Measurements from ENCODE around the gene DDHD1. TPM values are rescaled to one million over a fixed set of nuclear protein-coding genes. Genes with fewer than 3 reads are reported as not detected.

The DDHD1 gene
- total RNA-seq, 2 donors from 2014 or later: 46.7 to 146 TPM

DNA sequence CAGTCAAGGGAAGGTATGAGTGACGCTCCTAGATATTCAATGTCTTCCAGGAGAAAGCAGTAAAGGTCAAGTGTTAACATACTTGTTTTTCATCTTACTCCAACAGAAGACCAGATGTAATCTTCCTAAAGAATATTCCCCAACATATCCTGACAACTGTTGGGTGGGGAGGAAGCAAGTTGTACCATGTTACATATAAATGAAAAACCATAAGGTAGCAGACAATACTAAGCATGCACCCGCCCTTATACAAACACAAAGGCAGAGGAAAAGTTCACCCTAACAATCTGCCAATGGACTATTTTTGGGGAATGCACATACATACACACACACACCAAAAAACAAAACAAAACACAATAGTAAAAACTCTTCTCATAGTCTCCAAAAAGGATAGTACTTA, 112.1 kb downstream of the DDHD1 start:
- Mint-ChIP-seq H3K4me3 (no peak overlapping the region), H3K27me3 (no peaks in the 10 kb centered on the region), H3K9me3 (no peaks in the 10 kb centered on the region), H3K4me1 (peaks cover 4% of the 10 kb centered on the region), H3K27ac (no peak overlapping the region), H3K36me3 (ENCODE audit: low read depth) (peaks cover 100% of the 10 kb centered on the region)
- no peak for ATAC-seq (replicated peaks)

DNA sequence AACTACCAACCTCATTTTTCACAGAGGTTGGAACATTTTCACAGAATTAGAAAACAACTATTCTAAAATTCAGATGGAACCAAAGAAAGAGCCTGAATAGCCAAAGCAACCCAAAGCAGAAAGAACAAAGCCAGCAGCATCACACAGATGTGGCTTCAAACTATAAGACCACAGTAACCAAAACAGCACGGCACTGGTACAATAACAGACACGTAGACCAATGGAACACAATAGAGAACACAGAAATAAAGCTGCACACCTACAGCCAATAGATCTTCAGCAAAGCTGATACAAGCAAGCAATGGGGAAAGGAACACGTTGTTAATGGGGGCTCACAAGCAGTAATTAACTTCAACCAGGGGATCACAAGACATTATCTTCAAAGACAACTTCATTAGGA, 114.5 kb downstream of the DDHD1 start:
- H3K4me3 Mint-ChIP-seq: no peak overlapping the region
- ATAC-seq (replicated peaks): no peak
- H3K4me1 Mint-ChIP-seq: peaks cover 4% of the 10 kb centered on the region

DNA sequence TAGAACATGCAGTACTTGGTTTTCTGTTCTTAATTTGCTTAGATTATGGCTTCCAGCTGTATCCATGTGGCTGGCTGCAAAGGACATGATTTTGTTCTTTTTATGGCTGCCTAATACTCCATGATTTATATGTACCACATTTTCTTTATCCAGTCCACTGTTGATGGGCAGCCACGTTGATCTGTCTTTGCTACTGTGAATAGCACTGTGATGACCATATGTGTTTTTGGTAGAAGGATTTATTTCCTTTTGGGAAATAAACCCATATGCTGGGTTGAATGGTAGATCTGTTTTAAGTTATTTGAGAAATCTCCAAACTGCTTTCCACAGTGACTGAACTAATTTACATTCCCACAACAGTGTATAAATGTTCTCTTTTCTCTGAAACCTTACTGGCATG, 116.1 kb downstream of the DDHD1 start:
- ATAC-seq (replicated peaks): no peak
- Mint-ChIP-seq H3K27me3 (no peaks in the 10 kb centered on the region), H3K27ac (no peak overlapping the region), H3K36me3 (ENCODE audit: low read depth) (peaks cover 96% of the 10 kb centered on the region), H3K4me1 (peaks cover 4% of the 10 kb centered on the region), H3K4me3 (no peak overlapping the region), H3K9me3 (no peaks in the 10 kb centered on the region)

More for the DNA sequence above, 114.5 kb downstream of the DDHD1 start:
- Mint-ChIP-seq H3K27me3 (no peaks in the 10 kb centered on the region), H3K27ac (no peak overlapping the region), H3K36me3 (ENCODE audit: low read depth) (peaks cover 99% of the 10 kb centered on the region), H3K9me3 (no peaks in the 10 kb centered on the region)

DNA sequence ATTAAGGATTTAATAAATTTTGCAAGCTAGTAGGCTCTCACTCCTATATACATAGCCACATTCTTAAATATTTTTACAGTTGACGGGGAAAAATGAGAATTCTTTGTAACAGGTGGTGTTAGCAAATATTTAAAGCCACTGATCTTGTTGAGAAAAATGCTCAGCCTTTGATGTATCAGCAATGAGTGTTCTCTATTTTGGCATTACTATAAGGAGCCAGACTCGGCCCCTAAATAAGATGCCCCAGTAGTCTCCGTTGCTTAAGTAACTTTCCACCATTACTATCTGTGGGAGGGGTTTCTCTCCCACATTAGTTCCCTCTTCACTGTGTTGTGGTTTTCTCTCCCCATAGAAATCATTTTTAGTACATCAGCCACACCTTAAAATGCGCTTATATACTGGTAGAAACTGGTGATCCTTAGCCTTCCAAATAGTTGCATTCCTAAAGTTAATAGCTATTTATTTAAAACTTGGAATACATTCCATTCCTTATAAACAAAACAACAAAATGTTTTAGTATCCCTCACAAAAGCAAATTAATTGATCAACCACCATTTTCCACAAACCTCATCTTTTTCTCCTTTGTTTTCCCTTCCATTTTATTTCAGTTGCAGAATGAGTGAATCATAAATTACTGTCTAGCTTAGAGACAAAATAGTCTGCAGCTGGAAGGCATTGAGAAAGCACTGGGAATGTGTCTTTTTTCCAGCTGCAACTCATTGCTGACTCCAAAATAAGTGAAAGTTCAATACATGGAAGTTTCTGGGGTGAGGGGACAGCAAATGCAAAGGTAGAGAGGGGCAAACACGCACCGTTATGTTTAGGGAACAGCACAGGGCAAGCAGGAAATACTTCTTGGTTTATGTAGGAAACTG, 117.5 kb downstream of the DDHD1 start:
- Mint-ChIP-seq H3K4me3 (no peak overlapping the region), H3K27ac (peak overlapping the region; percentile 10), H3K9me3 (no peaks in the 10 kb centered on the region), H3K27me3 (no peaks in the 10 kb centered on the region), H3K4me1 (peaks cover 4% of the 10 kb centered on the region), H3K36me3 (ENCODE audit: low read depth) (peaks cover 88% of the 10 kb centered on the region)
- ATAC-seq (replicated peaks): no peak

DNA sequence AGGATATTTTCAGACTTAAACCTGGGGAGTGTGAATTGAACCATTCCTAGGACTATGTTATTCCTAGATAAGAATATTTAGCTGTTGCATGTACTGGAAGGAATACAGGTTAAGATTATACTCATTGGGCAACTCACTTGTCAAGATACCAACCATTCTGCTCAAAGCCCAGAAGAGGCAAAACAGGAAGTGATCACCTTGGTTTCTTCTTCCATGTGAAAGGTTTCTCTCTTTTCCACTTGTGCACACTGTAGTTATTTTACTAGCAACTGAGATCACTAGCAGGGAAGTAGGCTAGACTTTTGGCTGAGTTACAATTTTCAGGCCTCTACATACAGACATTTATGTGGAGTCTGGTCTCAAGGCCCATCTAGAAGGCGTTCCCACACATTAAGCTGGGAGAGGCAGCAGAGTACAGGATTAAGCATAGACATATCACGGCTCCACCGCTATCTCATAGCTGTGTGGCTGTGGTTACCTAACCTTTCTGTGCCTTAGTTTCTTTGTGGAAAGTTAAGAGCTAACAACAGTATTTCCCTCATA, 118.4 kb downstream of the DDHD1 start:
- Mint-ChIP-seq H3K36me3 (ENCODE audit: low read depth) (peaks cover 85% of the 10 kb centered on the region), H3K27ac (peak overlapping the region; percentile 10), H3K4me1 (peaks cover 11% of the 10 kb centered on the region), H3K27me3 (no peaks in the 10 kb centered on the region), H3K9me3 (no peaks in the 10 kb centered on the region), H3K4me3 (no peak overlapping the region)
- ATAC-seq (replicated peaks): no peak

DNA sequence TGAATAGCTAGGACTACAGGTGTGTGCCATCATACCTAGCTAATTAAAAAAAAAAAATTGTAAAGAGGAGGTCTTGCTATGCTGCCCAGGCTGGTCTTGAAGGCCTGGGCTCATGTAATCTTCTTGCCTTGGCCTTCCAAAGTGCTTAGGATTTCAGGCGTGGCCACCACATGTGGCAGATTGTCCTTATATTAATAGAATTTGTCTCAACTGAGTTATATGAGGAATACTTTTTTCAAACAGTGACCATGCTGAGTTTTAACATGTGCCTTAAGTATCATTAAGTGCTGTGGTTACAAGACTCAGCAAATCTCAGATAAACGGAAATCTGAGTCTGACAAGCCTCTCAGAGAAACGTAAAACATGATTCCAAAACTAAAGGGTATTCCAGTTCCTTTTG, 119.1 kb downstream of the DDHD1 start:
- H3K9me3 Mint-ChIP-seq: no peaks in the 10 kb centered on the region
- no peaks in the 10 kb centered on the region for H3K27me3 Mint-ChIP-seq
- no peak overlapping the region for H3K4me3 Mint-ChIP-seq
- no peak for ATAC-seq (replicated peaks)
- no peak overlapping the region for H3K27ac Mint-ChIP-seq
- peaks cover 11% of the 10 kb centered on the region for H3K4me1 Mint-ChIP-seq
- H3K36me3 Mint-ChIP-seq (ENCODE audit: low read depth): peaks cover 78% of the 10 kb centered on the region

DNA sequence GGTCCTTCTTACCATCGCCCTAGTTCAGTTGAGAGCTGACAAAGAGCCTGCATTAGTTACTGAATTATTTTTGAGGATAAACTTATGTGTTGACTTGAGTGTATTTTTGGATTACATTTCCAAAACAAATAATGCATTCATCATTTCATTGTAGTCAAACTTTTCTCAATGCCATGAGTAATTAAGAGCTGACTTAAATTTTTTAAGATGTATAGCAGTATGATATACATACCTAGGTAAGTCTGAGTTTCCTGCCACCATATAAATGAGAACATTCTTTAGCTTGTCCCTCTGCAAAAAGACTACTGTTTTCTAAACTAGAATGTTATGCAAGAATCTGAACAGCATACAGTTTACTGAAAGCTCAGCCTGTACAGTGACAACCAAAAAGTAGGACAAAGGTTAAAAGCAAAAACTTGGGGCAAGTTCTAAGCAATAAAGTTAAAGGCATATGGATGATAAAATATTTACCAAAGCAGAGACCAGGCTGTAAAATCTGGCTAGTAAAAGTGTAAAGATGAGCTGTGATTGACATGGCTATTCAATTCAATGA, 120.2 kb downstream of the DDHD1 start:
- H3K4me1 Mint-ChIP-seq: peaks cover 12% of the 10 kb centered on the region
- H3K4me3 Mint-ChIP-seq: no peak overlapping the region
- no peaks in the 10 kb centered on the region for H3K9me3 Mint-ChIP-seq
- no peak overlapping the region for H3K27ac Mint-ChIP-seq
- peaks cover 67% of the 10 kb centered on the region for H3K36me3 Mint-ChIP-seq (ENCODE audit: low read depth)
- ATAC-seq (replicated peaks): no peak
- H3K27me3 Mint-ChIP-seq: no peaks in the 10 kb centered on the region

DNA sequence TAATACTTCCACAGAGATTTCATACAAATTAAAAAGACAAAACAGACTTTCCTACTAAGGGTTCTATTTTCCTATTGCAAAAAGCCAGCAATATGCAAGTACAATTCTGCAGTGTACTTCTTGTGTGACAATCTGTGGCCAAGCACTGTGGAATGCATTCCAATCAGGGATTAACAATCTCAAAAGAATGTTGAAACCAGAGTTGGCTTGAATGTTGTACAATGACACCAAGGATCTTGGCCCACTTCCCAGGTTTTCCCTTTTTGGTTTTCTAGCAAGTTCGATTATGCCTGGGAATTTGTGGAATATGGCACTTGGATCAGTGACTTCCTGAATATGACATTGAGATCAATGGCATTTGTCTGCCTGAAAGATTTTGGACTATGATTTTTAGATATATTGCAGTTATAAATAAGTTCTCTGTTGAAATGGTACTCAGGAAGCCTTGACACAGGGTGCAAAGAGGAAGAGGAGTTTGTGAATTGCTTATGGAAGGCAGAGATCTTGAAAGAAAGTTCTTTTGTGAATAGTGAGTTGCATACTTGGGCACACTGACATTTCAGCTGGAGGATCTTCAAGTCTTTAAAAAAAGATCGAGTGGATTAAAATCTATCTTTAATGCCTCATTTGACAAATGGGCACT, 120.8 kb downstream of the DDHD1 start:
- H3K4me3 Mint-ChIP-seq: no peak overlapping the region
- H3K27ac Mint-ChIP-seq: no peak overlapping the region
- no peak for ATAC-seq (replicated peaks)
- no peaks in the 10 kb centered on the region for H3K9me3 Mint-ChIP-seq
- H3K36me3 Mint-ChIP-seq (ENCODE audit: low read depth): peaks cover 60% of the 10 kb centered on the region
- no peaks in the 10 kb centered on the region for H3K27me3 Mint-ChIP-seq
- H3K4me1 Mint-ChIP-seq: peaks cover 17% of the 10 kb centered on the region

DNA sequence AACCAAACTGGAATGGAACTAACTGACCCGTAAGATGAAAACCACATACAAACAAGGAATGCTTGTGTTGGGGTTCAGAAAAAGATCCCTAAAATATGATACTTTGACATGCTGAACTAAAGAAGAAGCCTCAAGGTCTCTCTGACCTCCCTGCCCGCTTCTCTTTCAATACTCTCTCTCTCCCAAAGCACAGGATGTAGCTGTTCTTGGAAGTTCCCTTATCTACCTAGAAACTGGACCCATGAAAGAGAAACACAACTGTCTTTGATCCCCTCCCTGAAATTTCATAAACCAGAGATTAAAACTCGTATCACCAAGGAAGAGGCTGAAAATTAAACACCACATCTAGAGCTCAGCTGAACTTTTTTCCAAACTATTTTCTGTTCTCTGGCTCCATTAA, 125.6 kb downstream of the DDHD1 start:
- H3K27me3 Mint-ChIP-seq: no peaks in the 10 kb centered on the region

DNA sequence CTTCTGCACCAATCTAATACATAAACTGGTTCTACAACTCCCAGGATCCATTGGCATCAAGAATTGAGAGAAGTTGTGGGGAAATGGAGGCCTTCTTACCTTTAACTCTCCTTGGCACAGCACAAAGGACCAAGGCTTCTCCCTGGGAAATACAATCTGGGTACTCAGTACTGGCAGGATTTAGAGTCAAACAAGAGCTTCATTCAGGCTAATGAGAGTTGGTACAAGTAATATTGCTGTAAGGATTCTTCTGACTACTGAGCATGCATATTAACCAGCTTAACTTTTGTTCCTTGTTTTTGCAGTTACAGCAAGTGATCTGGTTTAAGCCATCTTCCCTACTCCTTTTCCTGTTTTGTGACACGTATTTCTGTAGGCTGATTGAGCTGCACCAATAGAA, 126.1 kb downstream of the DDHD1 start:
- no peak for ATAC-seq (replicated peaks)
- H3K27me3 Mint-ChIP-seq: no peaks in the 10 kb centered on the region
- H3K4me1 Mint-ChIP-seq: peaks cover 17% of the 10 kb centered on the region
- H3K9me3 Mint-ChIP-seq: no peaks in the 10 kb centered on the region
- H3K4me3 Mint-ChIP-seq: no peak overlapping the region
- H3K36me3 Mint-ChIP-seq (ENCODE audit: low read depth): peaks cover 12% of the 10 kb centered on the region
- H3K27ac Mint-ChIP-seq: no peak overlapping the region

More for the DNA sequence above, 125.6 kb downstream of the DDHD1 start:
- H3K27ac Mint-ChIP-seq: no peak overlapping the region
- H3K36me3 Mint-ChIP-seq (ENCODE audit: low read depth): peaks cover 17% of the 10 kb centered on the region
- peaks cover 17% of the 10 kb centered on the region for H3K4me1 Mint-ChIP-seq
- ATAC-seq (replicated peaks): no peak
- no peak overlapping the region for H3K4me3 Mint-ChIP-seq
- no peaks in the 10 kb centered on the region for H3K9me3 Mint-ChIP-seq

DNA sequence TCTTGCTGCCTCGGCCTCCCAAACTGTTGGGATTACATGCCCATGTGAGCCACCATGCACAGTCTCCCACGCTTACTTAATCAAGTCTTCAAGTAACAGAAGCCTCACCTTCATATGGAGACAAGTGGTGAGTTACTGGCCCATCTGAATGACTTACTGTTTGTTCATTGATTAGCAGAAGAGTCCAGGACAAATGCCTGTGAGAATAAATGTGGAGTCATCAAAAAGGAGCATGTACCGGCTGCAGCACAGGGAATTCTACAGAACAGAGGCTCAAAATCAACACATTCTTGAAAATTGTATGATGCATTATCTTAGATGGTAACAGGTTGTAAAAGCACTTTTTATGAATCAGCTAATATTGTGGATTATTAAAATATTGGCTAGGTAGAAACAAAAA, 129.8 kb downstream of the DDHD1 start:
- Mint-ChIP-seq H3K36me3 (ENCODE audit: low read depth) (no peaks in the 10 kb centered on the region), H3K27me3 (no peaks in the 10 kb centered on the region), H3K4me1 (peaks cover 6% of the 10 kb centered on the region), H3K27ac (no peak overlapping the region), H3K4me3 (no peak overlapping the region), H3K9me3 (no peaks in the 10 kb centered on the region)
- no peak for ATAC-seq (replicated peaks)

DNA sequence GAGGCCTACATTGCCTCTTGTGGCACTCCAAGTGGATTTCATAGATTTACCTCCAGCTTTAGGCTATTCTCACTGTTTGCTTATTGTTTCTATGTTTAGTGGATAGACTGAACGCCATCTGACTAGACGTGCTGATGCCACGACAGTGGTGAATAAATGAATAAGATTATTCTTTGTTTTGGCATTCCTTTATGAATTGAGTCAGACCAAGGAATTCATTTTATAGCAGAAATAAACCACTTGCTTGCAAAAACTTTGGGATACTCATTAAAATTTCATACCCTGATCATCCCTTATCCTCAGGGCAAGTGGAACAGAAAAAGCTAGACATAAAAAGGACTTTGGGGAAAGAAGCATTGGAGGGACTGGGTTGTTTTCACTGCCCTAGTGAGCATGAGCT, 130.5 kb downstream of the DDHD1 start:
- Mint-ChIP-seq H3K4me3 (no peak overlapping the region), H3K36me3 (ENCODE audit: low read depth) (no peaks in the 10 kb centered on the region), H3K4me1 (peaks cover 2% of the 10 kb centered on the region), H3K27me3 (no peaks in the 10 kb centered on the region), H3K27ac (no peak overlapping the region), H3K9me3 (no peaks in the 10 kb centered on the region)
- ATAC-seq (replicated peaks): no peak

DNA sequence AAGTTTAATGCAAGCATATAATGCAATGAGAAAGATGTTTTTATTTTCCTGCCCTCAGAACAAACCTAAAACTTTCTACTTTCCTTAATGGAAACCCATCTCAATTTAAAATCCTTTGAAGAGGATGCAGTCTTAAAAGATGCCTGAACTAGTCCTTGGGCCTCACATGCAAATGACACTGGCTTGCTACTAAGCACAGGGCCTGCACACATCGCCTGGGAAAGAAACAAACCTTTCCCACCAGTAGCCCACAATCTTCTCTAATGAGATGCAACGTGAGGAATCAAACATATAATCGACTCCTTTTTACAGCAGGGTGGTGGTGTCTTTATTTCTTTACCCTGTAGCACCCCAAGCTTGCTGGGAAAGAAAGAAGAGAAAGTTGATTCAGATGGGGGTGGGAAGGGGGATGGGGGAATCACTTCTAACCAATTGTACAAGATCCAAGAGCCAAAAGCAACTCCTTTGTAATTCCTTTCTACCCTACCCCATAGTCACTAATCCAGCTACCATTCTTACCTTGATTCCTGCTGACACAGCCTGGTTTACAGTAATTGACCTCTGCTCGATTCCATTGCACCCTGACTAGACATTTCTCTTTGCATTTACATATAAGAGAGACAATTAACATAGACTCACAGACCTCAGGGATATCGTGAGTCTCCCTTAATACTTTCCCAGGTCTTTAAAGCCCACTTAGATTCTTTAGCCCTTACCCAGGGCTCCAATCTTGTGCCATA, 132.8 kb downstream of the DDHD1 start:
- H3K9me3 Mint-ChIP-seq: no peaks in the 10 kb centered on the region
- ATAC-seq (replicated peaks): no peak
- no peak overlapping the region for H3K4me3 Mint-ChIP-seq
- no peaks in the 10 kb centered on the region for H3K36me3 Mint-ChIP-seq (ENCODE audit: low read depth)
- H3K27me3 Mint-ChIP-seq: no peaks in the 10 kb centered on the region
- no peaks in the 10 kb centered on the region for H3K4me1 Mint-ChIP-seq
- no peak overlapping the region for H3K27ac Mint-ChIP-seq

DNA sequence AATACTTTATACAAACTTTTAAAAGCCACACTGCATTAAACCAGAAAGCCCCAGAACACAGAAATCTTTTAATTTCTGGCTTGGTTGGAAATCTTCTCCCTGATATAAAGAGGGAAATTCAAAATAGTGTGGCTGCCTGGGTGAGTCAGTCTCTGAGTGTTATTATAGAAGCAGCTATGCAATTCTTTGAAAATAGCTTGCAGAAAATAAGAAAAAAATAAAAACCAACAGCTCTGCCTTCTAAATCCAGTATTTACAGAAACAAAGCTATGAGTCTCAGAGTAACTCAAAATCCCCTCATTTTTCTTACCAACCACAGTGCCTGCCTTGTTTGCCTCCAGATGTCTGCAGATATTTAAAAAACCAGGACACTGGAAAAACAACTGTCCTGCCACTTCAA, 133.7 kb downstream of the DDHD1 start:
- Mint-ChIP-seq H3K36me3 (ENCODE audit: low read depth) (no peaks in the 10 kb centered on the region), H3K4me3 (no peak overlapping the region)

More for the DNA sequence above, 133.7 kb downstream of the DDHD1 start:
- H3K4me1 Mint-ChIP-seq: no peaks in the 10 kb centered on the region
- ATAC-seq (replicated peaks): no peak
- H3K27me3 Mint-ChIP-seq: no peaks in the 10 kb centered on the region
- H3K9me3 Mint-ChIP-seq: no peaks in the 10 kb centered on the region
- no peak overlapping the region for H3K27ac Mint-ChIP-seq

Data from activated T-helper 17 cell treated with anti-CD3 and anti-CD28 coated beads, Interleukin-2, amount 50 U/mL, for 72 hours (primary cell).